WTC11 (cell line): ENCODE measurements around the gene CLTA. TPM values are rescaled to one million over a fixed set of nuclear protein-coding genes. Genes with fewer than 3 reads are reported as not detected.

Experiments
- ATAC-seq: fragments of 200-7000 bp; cut with Tn5 transposase; 2 replicates; pipeline ENCODE4 v1.10.0; 2021; ENCODE audit warnings: mild to moderate bottlenecking, moderate library complexity
- CTCF ChIA-PET: fragments of 300-600 bp; sonication (Branson Sonifier 250); formaldehyde crosslinking; loops from one replicate; lab custom pipeline; 2021; ENCODE audit warnings: antibody characterized with exemption; lab: Charles Lee
- POLR2A ChIA-PET: fragments of 350-600 bp; sonication (Branson Sonifier 250); formaldehyde crosslinking; loops from one replicate; lab custom pipeline; 2021; ENCODE audit warnings: antibody characterized with exemption; lab: Charles Lee
- DNase-seq: peaks from one replicate; pipeline ENCODE4 v3.0.0; 2021; ENCODE audit warnings: low spot score
- H3K27ac Mint-ChIP-seq: 2 replicates; pipeline ENCODE4 v1.8.0; 2021; ENCODE audit warnings: mixed read lengths
- H3K27me3 Mint-ChIP-seq: 2 replicates; pipeline ENCODE4 v1.8.0; 2021; ENCODE audit warnings: low read depth, mild to moderate bottlenecking, moderate library complexity, mixed read lengths
- H3K36me3 Mint-ChIP-seq: 2 replicates; pipeline ENCODE4 v1.8.0; 2021; ENCODE audit warnings: mixed read lengths
- H3K4me1 Mint-ChIP-seq: 2 replicates; pipeline ENCODE4 v1.8.0; 2022; ENCODE audit warnings: mixed read lengths
- H3K4me3 Mint-ChIP-seq: 2 replicates; pipeline ENCODE4 v1.8.0; 2021; ENCODE audit warnings: mild to moderate bottlenecking, moderate library complexity, mixed read lengths
- H3K9me3 Mint-ChIP-seq: 2 replicates; pipeline ENCODE4 v1.8.0; 2021; ENCODE audit warnings: mixed read lengths
- ATF6 ChIP-seq: sonication (generic); formaldehyde crosslinking; IDR thresholded peaks from 2 replicates; pipeline ENCODE4 v1.8.1; 2023; ENCODE audit warnings: mild to moderate bottlenecking, missing genetic modification reagents
- CTCF ChIP-seq: fragments of 200-600 bp; IDR thresholded peaks from 2 replicates; pipeline ENCODE4 v1.8.0; 2022; ENCODE audit warnings: antibody characterized with exemption
- E2F4 ChIP-seq: sonication (generic); formaldehyde crosslinking; IDR thresholded peaks from 2 replicates; pipeline ENCODE4 v1.8.1; 2022; ENCODE audit warnings: low read depth, mild to moderate bottlenecking, moderate library complexity, missing genetic modification reagents, borderline replicate concordance
- ETV6 ChIP-seq: sonication (generic); formaldehyde crosslinking; IDR thresholded peaks from 2 replicates; pipeline ENCODE4 v1.8.1; 2022; ENCODE audit warnings: mild to moderate bottlenecking, missing genetic modification reagents
- FOXP4 ChIP-seq: sonication (generic); formaldehyde crosslinking; IDR thresholded peaks from 2 replicates; pipeline ENCODE4 v1.8.0; 2022; ENCODE audit warnings: mild to moderate bottlenecking, missing genetic modification reagents
- GABPB1 ChIP-seq: sonication (generic); formaldehyde crosslinking; IDR thresholded peaks from 2 replicates; pipeline ENCODE4 v1.8.1; 2023; ENCODE audit warnings: mild to moderate bottlenecking, missing genetic modification reagents
- IRF1 ChIP-seq: sonication (generic); formaldehyde crosslinking; IDR thresholded peaks from 2 replicates; pipeline ENCODE4 v1.8.0; 2023; ENCODE audit warnings: missing genetic modification reagents
- JUN ChIP-seq: sonication (generic); formaldehyde crosslinking; IDR thresholded peaks from 2 replicates; pipeline ENCODE4 v1.8.0; 2023; ENCODE audit warnings: mild to moderate bottlenecking, missing genetic modification reagents
- KAT7 ChIP-seq: sonication (generic); formaldehyde crosslinking; IDR thresholded peaks from 2 replicates; pipeline ENCODE4 v1.8.1; 2023; ENCODE audit warnings: missing genetic modification reagents, mild to moderate bottlenecking, borderline replicate concordance
- MAX ChIP-seq: sonication (generic); formaldehyde crosslinking; IDR thresholded peaks from 2 replicates; pipeline ENCODE4 v1.8.0; 2022; ENCODE audit warnings: mild to moderate bottlenecking, missing genetic modification reagents
- MLX ChIP-seq: sonication (generic); formaldehyde crosslinking; IDR thresholded peaks from 2 replicates; pipeline ENCODE4 v1.8.1; 2023; ENCODE audit warnings: mild to moderate bottlenecking, missing genetic modification reagents, moderate library complexity
- MYBL2 ChIP-seq: sonication (generic); formaldehyde crosslinking; IDR thresholded peaks from 2 replicates; pipeline ENCODE4 v1.8.1; 2023; ENCODE audit warnings: mild to moderate bottlenecking, moderate library complexity, missing genetic modification reagents
- PRDM15 ChIP-seq: sonication (generic); formaldehyde crosslinking; IDR thresholded peaks from 2 replicates; pipeline ENCODE4 v1.8.0; 2022; ENCODE audit warnings: missing genetic modification reagents
- TEAD1 ChIP-seq: sonication (generic); formaldehyde crosslinking; IDR thresholded peaks from 2 replicates; pipeline ENCODE4 v1.8.0; 2022; ENCODE audit warnings: mild to moderate bottlenecking, missing genetic modification reagents
- ZMAT4 ChIP-seq: fragments of 250-450 bp; sonication (Bioruptor Pico); IDR thresholded peaks from 2 replicates; pipeline ENCODE4 v1.9.0; 2021; ENCODE audit warnings: mild to moderate bottlenecking
- ZNF396 ChIP-seq: fragments of 250-450 bp; sonication (Bioruptor Pico); IDR thresholded peaks from 2 replicates; pipeline ENCODE4 v1.8.0; 2021; ENCODE audit warnings: mild to moderate bottlenecking, moderate library complexity, borderline replicate concordance
- ZNF416 ChIP-seq: fragments of 250-450 bp; sonication (Bioruptor Pico); IDR thresholded peaks from 2 replicates; pipeline ENCODE4 v1.9.0; 2021; ENCODE audit warnings: mild to moderate bottlenecking, inconsistent platforms
- ZNF671 ChIP-seq: fragments of 250-450 bp; sonication (Bioruptor Pico); IDR thresholded peaks from 2 replicates; pipeline ENCODE4 v1.8.0; 2021; ENCODE audit warnings: mild to moderate bottlenecking
- total RNA-seq: library from RNA; stranded (reverse); gene quantifications from 3 replicates; pipeline ENCODE4 v1.2.3, GENCODE V29; 2021

Gene CLTA
- total RNA-seq, 1 experiment from 2014 or later = 213 TPM

GRCh38 chr9:36154331-36154952 is 36.3 kb upstream of the CLTA start (continued):
- TF ChIP-seq ATF6 (CRISPR knock-in tag) = no peak
- no peak for TF ChIP-seq MAX
- no peak for TF ChIP-seq MLX (CRISPR knock-in tag)
- no peak for TF ChIP-seq E2F4 (CRISPR knock-in tag)
- no peak for TF ChIP-seq MYBL2 (CRISPR knock-in tag)

- CTCF ChIA-PET = no interaction called here
These were observed 34.6 kb upstream of the CLTA start for GRCh38 chr9:36156116-36156515.

More at GRCh38 chr9:36156116-36156515, 34.6 kb upstream of the CLTA start:
- Mint-ChIP-seq H3K4me1 (peaks cover 9% of the 10 kb centered on the region), H3K27me3 (no peaks in the 10 kb centered on the region), H3K27ac (no peak overlapping the region), H3K4me3 (no peak overlapping the region), H3K36me3 (peaks cover 16% of the 10 kb centered on the region), H3K9me3 (peaks cover 13% of the 10 kb centered on the region)
- DNase-seq = no peak
- POLR2A ChIA-PET = no interaction called here
- TF ChIP-seq CTCF (no peak), ETV6 (CRISPR knock-in tag) (no peak), ZNF396 (CRISPR knock-in tag) (no peak), FOXP4 (CRISPR knock-in tag) (no peak), PRDM15 (no peak), MYBL2 (CRISPR knock-in tag) (no peak), GABPB1 (CRISPR knock-in tag) (no peak), TEAD1 (CRISPR knock-in tag) (no peak), KAT7 (no peak), IRF1 (CRISPR knock-in tag) (no peak), ZMAT4 (CRISPR knock-in tag) (no peak), ZNF671 (CRISPR knock-in tag) (no peak), ZNF416 (CRISPR knock-in tag) (no peak), JUN (CRISPR knock-in tag) (no peak)
- ATAC-seq = no peak
